Kasumi-1 (cell line): ENCODE results near the gene KDM2A.

ENCODE experiments used
- DNase-seq, 2 experiments: peaks; one replicate each; lab custom pipeline; 2025; lab: John Stamatoyannopoulos, UW

Gene KDM2A

GRCh38 chr11:67285541-67286498, 166.8 kb downstream of the KDM2A start:
- DNase-seq: no peak

DNA sequence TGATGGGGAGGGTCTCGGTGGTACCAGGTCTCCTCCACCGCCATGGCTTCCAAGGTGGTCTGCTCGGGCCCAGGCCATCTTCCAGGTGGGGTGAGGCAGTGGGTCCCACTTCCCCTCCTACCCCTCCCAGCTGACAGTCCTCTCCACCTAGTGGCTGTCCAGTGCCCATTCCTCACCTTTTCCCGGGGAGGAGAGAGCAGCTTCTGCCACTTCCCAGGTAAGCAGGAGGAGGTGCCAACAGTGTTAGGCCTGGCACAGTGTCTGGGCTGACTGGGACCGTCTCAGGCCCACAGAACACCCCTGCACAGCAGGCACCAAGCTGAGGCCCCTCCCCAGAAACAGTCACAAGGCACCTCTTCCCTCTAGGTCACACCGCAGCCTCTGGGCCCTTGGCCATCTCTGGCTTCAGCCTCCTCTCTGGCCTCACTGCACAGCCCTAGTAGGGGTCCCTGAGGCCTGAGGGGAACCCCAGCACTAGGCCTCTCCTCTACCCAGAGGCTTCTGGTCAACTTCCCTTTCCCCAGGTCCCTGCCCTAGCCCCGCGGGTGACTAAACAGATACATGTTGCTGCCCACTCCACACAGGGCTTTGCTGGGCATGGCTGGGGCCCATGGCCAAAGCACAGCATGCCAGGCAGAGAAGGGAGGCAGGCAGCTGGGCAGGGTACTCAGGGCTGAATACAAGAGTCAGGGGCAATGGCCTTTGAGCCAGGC, 167.7 kb downstream of the KDM2A start:
- DNase-seq: peak in 1 of 2 experiments; percentile 18

GRCh38 chr11:67287355-67288197, 168.5 kb downstream of the KDM2A start:
- DNase-seq: peak; percentile 67 to 70

DNA sequence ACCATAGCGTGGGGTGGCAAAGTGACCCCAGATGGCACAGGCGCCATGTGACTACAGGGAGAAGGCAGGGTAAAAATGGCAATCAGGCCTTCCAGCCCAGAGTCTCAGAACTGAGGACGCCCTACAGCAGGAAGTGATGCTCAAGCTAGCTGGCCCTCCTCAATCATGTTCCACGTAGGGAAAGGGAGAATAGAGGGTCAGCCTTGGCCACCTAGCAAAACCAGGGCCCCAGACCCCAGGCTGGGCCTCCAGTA, 169.1 kb downstream of the KDM2A start:
- no peak for DNase-seq

DNA sequence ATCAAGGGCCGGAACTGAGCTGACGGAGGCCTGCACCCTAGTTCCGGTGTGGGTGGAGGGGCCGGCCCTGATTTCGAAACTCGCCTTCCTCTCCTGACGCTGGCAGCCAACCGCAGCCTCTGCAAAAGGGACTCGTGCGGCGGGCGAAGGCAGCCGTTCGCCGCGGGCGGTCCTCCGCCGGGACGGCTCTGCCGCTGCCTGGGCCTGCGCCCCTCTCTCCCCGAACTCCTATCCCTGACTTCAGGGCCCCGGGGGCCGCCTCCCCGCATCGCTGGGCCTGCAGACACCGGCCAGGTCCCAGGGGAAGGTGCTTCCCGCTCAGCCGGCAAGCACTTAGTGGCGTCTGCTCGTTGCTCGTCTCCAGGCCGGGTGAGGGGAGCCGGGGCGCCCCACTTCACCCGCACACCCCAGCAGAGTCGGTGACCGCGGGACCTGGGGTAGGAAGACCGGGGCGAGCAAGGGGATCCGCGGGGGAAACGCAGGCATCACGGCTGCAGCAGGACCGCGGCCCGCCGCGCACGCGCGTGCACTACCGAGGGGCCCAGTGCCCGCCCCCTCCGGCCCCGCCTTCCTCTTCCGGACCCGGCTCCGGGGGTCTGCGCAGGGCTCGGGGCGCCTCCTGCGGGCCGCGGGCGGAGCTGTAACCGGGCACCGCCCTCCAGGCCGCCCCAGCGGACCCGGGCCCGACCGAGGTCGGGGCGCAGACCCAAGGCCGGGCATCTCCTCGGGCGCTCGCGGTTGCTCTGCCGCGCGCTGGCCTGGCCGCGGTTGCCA, 169.6 kb downstream of the KDM2A start:
- DNase-seq: peak; percentile 93 to 95

- DNase-seq: no peak
These were observed 170.2 kb downstream of the KDM2A start, which contains the start of gene ANKRD13D for GRCh38 chr11:67289226-67289650. TSS of gene ANKRD13D (plus strand) at chr11:67289303. CDS start at chr11:67289461, 158 bp downstream.

DNA sequence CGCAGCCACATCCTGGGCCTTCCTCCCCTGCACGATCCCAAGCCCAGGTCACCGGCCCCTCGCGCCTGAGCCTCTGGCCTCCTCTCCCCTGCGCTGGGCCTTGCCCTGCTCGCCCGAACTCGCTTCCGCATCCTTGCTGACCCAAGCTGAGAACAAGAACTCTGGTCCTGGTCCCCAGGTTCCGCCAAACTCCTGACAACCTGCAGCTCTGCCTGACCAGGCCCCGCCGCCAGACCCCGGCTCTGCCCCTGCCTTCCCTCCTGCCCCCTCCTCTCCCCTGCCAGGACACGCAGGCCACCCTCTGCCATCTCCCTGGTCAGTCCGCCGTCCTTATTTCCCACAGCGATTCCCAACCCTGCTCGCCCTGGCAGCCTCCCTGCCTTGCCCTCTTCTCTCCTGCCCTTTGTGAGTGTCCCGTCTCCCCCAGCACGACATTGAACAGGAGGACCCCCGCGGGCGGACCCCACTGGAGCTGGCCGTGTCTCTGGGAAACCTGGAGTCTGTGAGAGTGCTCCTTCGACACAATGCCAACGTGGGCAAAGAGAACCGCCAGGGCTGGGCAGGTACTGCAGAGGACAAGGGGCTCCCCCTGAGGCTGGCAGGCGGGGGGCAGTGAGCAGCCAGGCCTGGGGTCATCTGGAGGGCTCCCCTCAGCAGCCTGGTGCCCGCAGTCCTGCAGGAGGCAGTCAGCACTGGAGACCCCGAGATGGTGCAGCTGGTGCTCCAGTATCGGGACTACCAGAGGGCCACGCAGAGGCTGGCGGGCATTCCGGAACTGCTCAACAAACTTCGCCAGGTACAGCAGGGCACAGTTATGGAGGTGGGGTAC, 170.8 kb downstream of the KDM2A start:
- DNase-seq: no peak

GRCh38 chr11:67290801-67291200, 171.7 kb downstream of the KDM2A start:
- no peak for DNase-seq

DNA sequence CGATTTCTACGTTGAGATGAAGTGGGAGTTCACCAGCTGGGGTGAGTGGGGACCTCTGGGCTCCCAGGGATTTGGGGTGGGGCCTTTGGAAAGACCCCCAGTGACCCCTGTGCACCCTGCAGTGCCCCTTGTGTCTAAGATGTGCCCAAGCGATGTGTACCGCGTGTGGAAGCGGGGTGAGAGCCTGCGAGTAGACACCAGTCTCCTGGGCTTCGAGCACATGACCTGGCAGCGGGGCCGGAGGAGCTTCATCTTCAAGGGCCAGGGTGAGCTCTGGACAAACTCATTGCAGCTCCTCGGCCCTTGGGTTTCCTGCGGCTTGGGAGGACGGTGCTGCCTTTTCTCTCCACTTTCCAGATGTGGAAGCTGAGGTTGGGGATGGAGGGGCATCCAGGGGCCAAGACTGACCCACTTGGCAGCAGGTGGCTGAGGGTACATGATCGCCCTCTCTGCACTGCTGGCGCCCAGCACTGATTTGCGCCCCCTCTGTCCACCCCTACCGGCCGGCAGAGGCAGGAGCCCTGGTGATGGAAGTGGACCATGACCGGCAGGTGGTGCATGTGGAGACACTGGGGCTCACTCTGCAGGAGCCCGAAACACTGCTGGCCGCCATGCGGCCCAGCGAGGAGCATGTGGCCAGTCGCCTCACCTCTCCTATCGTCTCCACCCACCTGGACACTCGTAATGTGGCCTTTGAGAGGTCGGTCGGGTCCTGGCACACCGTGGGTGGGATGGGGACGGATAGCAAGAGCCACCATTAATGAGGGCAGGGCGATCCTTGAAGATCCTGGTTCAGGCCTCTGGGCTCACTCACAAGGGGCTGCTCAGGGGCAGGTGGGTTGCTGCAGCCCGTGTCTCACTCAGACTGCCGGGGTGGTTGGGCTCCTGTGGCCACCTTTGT, 172.7 kb downstream of the KDM2A start:
- no peak for DNase-seq

GRCh38 chr11:67292671-67293070, 173.6 kb downstream of the KDM2A start:
- DNase-seq: no peak

GRCh38 chr11:67293090-67293489, 174.0 kb downstream of the KDM2A start:
- no peak for DNase-seq

GRCh38 chr11:67295846-67296245, 176.8 kb downstream of the KDM2A start:
- no peak for DNase-seq

DNA sequence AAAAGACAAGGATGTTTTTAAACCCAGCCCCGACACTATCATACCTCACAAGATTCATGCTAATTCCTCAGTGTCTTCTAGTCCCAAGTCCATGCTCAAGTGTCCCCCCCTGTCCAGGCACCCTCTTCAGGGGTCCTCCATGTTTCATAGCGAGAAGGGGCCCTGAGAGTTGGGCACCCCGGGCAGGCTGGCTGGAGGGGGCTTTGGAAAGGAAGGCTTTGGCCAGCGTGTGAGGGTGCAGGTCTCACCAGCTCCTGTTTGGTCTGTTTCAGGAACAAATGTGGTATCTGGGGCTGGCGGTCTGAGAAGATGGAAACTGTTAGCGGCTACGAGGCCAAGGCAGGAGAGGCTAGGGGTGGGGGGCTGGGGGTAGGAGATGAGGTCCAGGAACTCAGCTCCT, 179.7 kb downstream of the KDM2A start:
- no peak for DNase-seq

GRCh38 chr11:67299471-67300191, 180.6 kb downstream of the KDM2A start:
- DNase-seq: no peak

GRCh38 chr11:67300256-67300755, 181.2 kb downstream of the KDM2A start:
- DNase-seq: no peak

- no peak for DNase-seq
These were observed 181.8 kb downstream of the KDM2A start for GRCh38 chr11:67300756-67301312.

DNA sequence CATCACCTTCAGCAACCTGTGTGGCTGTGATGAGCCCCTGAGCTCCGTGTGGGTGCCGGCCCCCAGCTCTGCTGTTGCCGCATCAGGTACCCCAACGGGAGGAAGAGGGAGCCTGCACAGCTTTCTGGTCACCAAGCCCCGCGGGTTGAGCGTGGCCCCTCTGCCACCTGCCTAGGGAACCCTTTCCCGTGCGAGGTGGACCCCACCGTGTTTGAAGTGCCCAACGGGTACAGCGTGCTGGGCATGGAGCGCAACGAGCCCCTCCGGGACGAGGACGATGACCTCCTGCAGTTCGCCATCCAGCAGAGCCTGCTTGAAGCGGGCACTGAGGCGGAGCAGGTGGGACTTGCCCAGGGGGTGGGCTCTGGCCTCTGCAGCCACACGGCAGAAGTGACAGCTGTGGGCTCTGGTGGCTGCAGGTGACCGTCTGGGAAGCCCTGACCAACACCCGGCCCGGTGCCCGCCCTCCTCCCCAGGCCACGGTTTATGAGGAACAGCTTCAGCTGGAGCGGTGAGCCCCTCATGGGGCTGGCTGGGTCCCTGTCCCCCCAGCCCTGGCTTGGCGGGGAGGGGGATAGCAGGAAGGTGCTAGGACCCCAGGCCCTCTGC, 182.4 kb downstream of the KDM2A start:
- DNase-seq: no peak

DNA sequence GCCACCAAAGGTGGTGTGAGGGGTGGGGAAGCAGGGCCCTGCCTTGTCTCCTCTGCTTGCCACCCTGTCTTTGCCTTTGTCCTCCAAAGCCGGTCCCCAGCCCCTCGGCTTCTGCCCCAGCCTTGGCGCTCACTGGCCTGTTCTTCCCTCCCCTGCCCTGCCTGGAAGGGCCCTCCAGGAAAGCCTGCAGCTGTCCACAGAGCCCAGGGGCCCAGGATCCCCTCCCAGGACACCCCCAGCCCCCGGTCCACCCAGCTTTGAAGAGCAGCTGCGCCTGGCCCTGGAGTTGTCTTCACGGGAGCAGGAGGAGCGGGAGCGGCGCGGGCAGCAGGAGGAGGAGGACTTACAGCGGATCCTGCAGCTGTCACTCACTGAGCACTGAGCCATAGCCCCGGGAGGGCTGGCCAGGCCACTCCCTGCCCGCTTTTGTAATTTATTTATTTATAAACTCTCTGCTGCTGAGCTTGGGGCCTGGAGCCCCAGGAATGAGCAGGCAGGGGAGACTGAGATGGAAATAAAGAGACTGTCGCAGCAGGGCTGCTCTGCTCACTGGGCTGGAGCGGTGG, 183.0 kb downstream of the KDM2A start:
- no peak for DNase-seq
